Vagina (tissue), 2 donors: Measurements from ENCODE around the gene LMNA. TPM values are rescaled to one million over a fixed set of nuclear protein-coding genes. Genes with fewer than 3 reads are reported as not detected.

ENCODE experiments used
- DNase-seq, 2 donors: peaks; one replicate each; pipeline ENCODE4 v3.0.0-alpha.2; 2017; ENCODE audit errors: extremely low spot score in 2 of 2
- H3K27ac ChIP-seq: fragments of 200-600 bp; sonication (generic); one replicate; pipeline ENCODE4 v1.5.1; 2019
- H3K27me3 ChIP-seq: fragments of 200-600 bp; sonication (generic); one replicate; pipeline ENCODE4 v1.5.1; 2019
- H3K36me3 ChIP-seq, 2 donors: fragments of 200-600 bp; sonication (generic); one replicate each; pipeline ENCODE4 v1.5.1; 2017 to 2019
- H3K4me1 ChIP-seq: fragments of 200-600 bp; sonication (generic); one replicate; pipeline ENCODE4 v1.5.1; 2019
- H3K4me3 ChIP-seq, 2 donors: fragments of 200-600 bp; sonication (generic); 1 replicate in 1 of 2; 2 replicates in 1 of 2; pipeline ENCODE4 v1.5.1; 2016 to 2019
- H3K9me3 ChIP-seq: fragments of 200-600 bp; sonication (generic); one replicate; pipeline ENCODE4 v1.5.1; 2019
- CTCF ChIP-seq, 3 experiments: fragments of 450-650 bp in 2 of 3; fragments of 200-600 bp in 1 of 3; sonication (generic) in 1 of 3; IDR thresholded peaks; one replicate each; pipeline ENCODE4 v1.5.1; 2017 to 2019; ENCODE audit warnings: antibody characterized with exemption in 3 of 3, mild to moderate bottlenecking in 2 of 3, moderate library complexity in 2 of 3
- POLR2A ChIP-seq, 2 donors: fragments of 450-650 bp; IDR thresholded peaks; one replicate each; pipeline ENCODE4 v1.6.1; 2017; ENCODE audit warnings: antibody characterized with exemption in 2 of 2, mild to moderate bottlenecking in 2 of 2, moderate library complexity in 2 of 2
- POLR2AphosphoS5 ChIP-seq, 2 donors: sonication (generic); formaldehyde crosslinking; IDR thresholded peaks; one replicate each; pipeline ENCODE4 v1.9.0; 2017; ENCODE audit warnings: antibody characterized with exemption in 2 of 2, mild to moderate bottlenecking in 2 of 2, low read depth in 1 of 2; ENCODE audit not compliant: insufficient read depth in 1 of 2
- intact Hi-C: fragments of 100-400 bp; cut with DNase I; formaldehyde crosslinking; loops from one replicate; pipeline ENCODE4 v1.15.1; 2023
- total RNA-seq: library from RNA; depleted of rRNA; stranded (reverse); fragments of >200 nt; gene quantifications from one replicate; pipeline ENCODE4 v1.2.3, GENCODE V29; 2016

Gene LMNA
- total RNA-seq, 1 donor from 2014 or later = 436 TPM

- DNase-seq = no peak
- Histone ChIP-seq H3K36me3 (no peaks in the 10 kb centered on the region), H3K9me3 (no peaks in the 10 kb centered on the region), H3K4me1 (peaks cover 5% of the 10 kb centered on the region), H3K4me3 (peak within 1 kb of the TSS in 1 of 2 donors; percentile 27), H3K27me3 (no peaks in the 10 kb centered on the region), H3K27ac (peak within 1 kb of the TSS; percentile 77)
- TF ChIP-seq POLR2AphosphoS5 (IDR thresholded peaks at IDR 0.05; ENCODE audit: insufficient read depth in 1 of 2, low read depth in 1 of 2) (peak in 1 of 2 donors; percentile 42), CTCF (IDR thresholded peaks at IDR 0.05) (no peak)
- intact Hi-C loops = no loop called here
Measured at GRCh38 chr1:156153362-156153761, 38.9 kb downstream of the LMNA start, which contains the start of gene SEMA4A. Gene SEMA4A, plus strand, starts transcription at chr1:156153585. Its CDS starts 994 bp downstream, at chr1:156154579.

- H3K4me3 ChIP-seq = peak overlapping the region in 1 of 2 donors; percentile 27
- peaks cover 5% of the 10 kb centered on the region for H3K4me1 ChIP-seq
- TF ChIP-seq POLR2AphosphoS5 (IDR thresholded peaks at IDR 0.05; ENCODE audit: insufficient read depth in 1 of 2, low read depth in 1 of 2) (no peak), POLR2A (IDR thresholded peaks at IDR 0.05) (no peak), CTCF (IDR thresholded peaks at IDR 0.05) (no peak)
- DNase-seq = no peak
- no peaks in the 10 kb centered on the region for H3K9me3 ChIP-seq
- intact Hi-C loops = no loop called here
- H3K27me3 ChIP-seq = no peaks in the 10 kb centered on the region
- H3K36me3 ChIP-seq = no peaks in the 10 kb centered on the region
- peak overlapping the region; percentile 77 for H3K27ac ChIP-seq
Measured at GRCh38 chr1:156154317-156154749, 39.8 kb downstream of the LMNA start.

- Histone ChIP-seq H3K9me3 (no peaks in the 10 kb centered on the region), H3K27ac (no peak overlapping the region), H3K27me3 (no peaks in the 10 kb centered on the region), H3K4me1 (peaks cover 13% of the 10 kb centered on the region), H3K36me3 (no peaks in the 10 kb centered on the region), H3K4me3 (no peak overlapping the region)
- TF ChIP-seq CTCF (IDR thresholded peaks at IDR 0.05) (no peak), POLR2A (IDR thresholded peaks at IDR 0.05) (no peak), POLR2AphosphoS5 (IDR thresholded peaks at IDR 0.05; ENCODE audit: insufficient read depth in 1 of 2, low read depth in 1 of 2) (no peak)
- intact Hi-C loops = loop anchor here (5.0 kb wide), 1 partner anchor 476 kb away; no protein-coding TSS in a partner anchor
- DNase-seq = no peak
Measured at GRCh38 chr1:156155756-156156510, 41.4 kb downstream of the LMNA start.

- no peaks in the 10 kb centered on the region for H3K36me3 ChIP-seq
- intact Hi-C loops = loop anchor here (5.0 kb wide), 1 partner anchor 475 kb away; no protein-coding TSS in a partner anchor
- peaks cover 18% of the 10 kb centered on the region for H3K4me1 ChIP-seq
- no peak for DNase-seq
- H3K4me3 ChIP-seq = no peak overlapping the region
- H3K9me3 ChIP-seq = no peaks in the 10 kb centered on the region
- TF ChIP-seq CTCF (IDR thresholded peaks at IDR 0.05) (no peak), POLR2A (IDR thresholded peaks at IDR 0.05) (no peak), POLR2AphosphoS5 (IDR thresholded peaks at IDR 0.05; ENCODE audit: insufficient read depth in 1 of 2, low read depth in 1 of 2) (no peak)
- H3K27ac ChIP-seq = no peak overlapping the region
- H3K27me3 ChIP-seq = no peaks in the 10 kb centered on the region
Measured at GRCh38 chr1:156157506-156157905, 43.0 kb downstream of the LMNA start.

GRCh38 chr1:156157966-156158365, 43.5 kb downstream of the LMNA start:
- Histone ChIP-seq H3K27me3 (no peaks in the 10 kb centered on the region), H3K36me3 (no peaks in the 10 kb centered on the region), H3K27ac (no peak overlapping the region), H3K9me3 (no peaks in the 10 kb centered on the region), H3K4me3 (no peak overlapping the region), H3K4me1 (peaks cover 18% of the 10 kb centered on the region)
- intact Hi-C loops = loop anchor here (5.0 kb wide), 1 partner anchor 474 kb away; no protein-coding TSS in a partner anchor
- DNase-seq = no peak
- no peak for TF ChIP-seq CTCF (IDR thresholded peaks at IDR 0.05)
- no peak for TF ChIP-seq POLR2A (IDR thresholded peaks at IDR 0.05)
- TF ChIP-seq POLR2AphosphoS5 (IDR thresholded peaks at IDR 0.05; ENCODE audit: insufficient read depth in 1 of 2, low read depth in 1 of 2) = no peak
